Measurements from ENCODE around the gene CLASP2.

CLASP2 gene

GRCh38 chr3:33586402-33586801 is 131.7 kb downstream of the CLASP2 start:
- no peak overlapping the region for H3K9ac ChIP-seq (ENCODE audit: low read depth, low read length, poor library complexity)
- no peak overlapping the region for H2BK15ac ChIP-seq (ENCODE audit: low read length)
- H4K8ac ChIP-seq (ENCODE audit: low read depth, low read length), result no peak overlapping the region
- no peaks in the 10 kb centered on the region for H3K79me1 ChIP-seq (ENCODE audit: low read depth, low read length)
- H3K9me3 ChIP-seq (replicated peaks in 1 of 2; ENCODE audit: control insufficient read depth in 2 of 2, insufficient read depth in 1 of 2, low read depth in 1 of 2, low read length in 2 of 2), result no peaks in the 10 kb centered on the region
- no peak overlapping the region for H3K4me2 ChIP-seq (ENCODE audit: insufficient read depth, low read length, poor library complexity, severe bottlenecking)
- no peak overlapping the region for H3K23ac ChIP-seq (ENCODE audit: low read depth, low read length, poor library complexity)
- no peak overlapping the region for H3K14ac ChIP-seq (ENCODE audit: low read length)
- no peak overlapping the region for H2AFZ ChIP-seq (ENCODE audit: low read length)
- H3K36me3 ChIP-seq (replicated peaks in 1 of 2; ENCODE audit: control insufficient read depth in 2 of 2, insufficient read depth in 2 of 2, low read length in 2 of 2), result peaks cover 2 to 73% of the 10 kb centered on the region in 2 donors
- H3K18ac ChIP-seq (ENCODE audit: low read length), result no peak overlapping the region
- no peak for DNase-seq (ENCODE audit: low spot score)
- WGBS, 2 donors (ENCODE audit: extremely low coverage in 2 of 2, insufficient read length in 2 of 2, insufficient replicate concordance in 1 of 2), result no CpG with 5 or more reads among the region's 3 CpGs
- no peak overlapping the region for H3K4ac ChIP-seq (ENCODE audit: low read length)
- H2BK120ac ChIP-seq (ENCODE audit: low read depth, low read length), result no peak overlapping the region
- no peak overlapping the region for H3K27ac ChIP-seq (replicated peaks; ENCODE audit: low read length)
- H3K4me1 ChIP-seq (ENCODE audit: control insufficient read depth in 2 of 2, insufficient read depth in 1 of 2, low read depth in 1 of 2, low read length in 2 of 2), result peaks cover 0 to 5% of the 10 kb centered on the region in 2 donors
- H3K4me3 ChIP-seq (ENCODE audit: low read length in 2 of 2), result no peak overlapping the region
- no peak overlapping the region for H2BK5ac ChIP-seq (ENCODE audit: low read length)
- H4K91ac ChIP-seq (ENCODE audit: low read depth, low read length, poor library complexity), result no peak overlapping the region
- H2AK5ac ChIP-seq (ENCODE audit: low read depth, low read length), result no peak overlapping the region
- H3K27me3 ChIP-seq (ENCODE audit: control insufficient read depth in 3 of 3, insufficient read depth in 3 of 3, low read depth in 1 of 3, low read length in 3 of 3), result no peaks in the 10 kb centered on the region
- H2BK12ac ChIP-seq (ENCODE audit: low read length), result no peak overlapping the region

DNA sequence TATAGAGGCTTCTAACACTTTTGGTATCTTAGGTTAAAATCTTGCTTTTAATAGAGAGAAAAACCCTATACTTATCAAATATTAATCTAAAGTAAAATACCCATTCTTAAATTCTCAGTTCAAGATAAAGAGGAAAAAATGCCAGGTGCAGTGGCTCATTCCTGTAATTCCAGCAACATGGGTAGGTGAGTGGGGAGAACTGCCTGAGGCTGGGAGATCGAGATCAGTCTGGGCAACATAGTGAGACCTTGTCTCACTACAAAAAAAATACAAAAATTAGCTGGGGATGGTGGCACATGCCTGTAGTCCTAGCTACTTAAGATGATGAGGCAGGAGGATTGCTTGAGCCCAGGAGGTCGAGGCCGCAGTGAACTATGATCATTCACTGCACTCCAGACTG is 135.8 kb downstream of the CLASP2 start:
- no peak overlapping the region for H3K18ac ChIP-seq (ENCODE audit: low read length)
- H4K8ac ChIP-seq (ENCODE audit: low read depth, low read length), result no peak overlapping the region
- no peaks in the 10 kb centered on the region for H3K79me1 ChIP-seq (ENCODE audit: low read depth, low read length)
- no peak overlapping the region for H4K91ac ChIP-seq (ENCODE audit: low read depth, low read length, poor library complexity)
- H2BK120ac ChIP-seq (ENCODE audit: low read depth, low read length), result no peak overlapping the region
- H2BK12ac ChIP-seq (ENCODE audit: low read length), result no peak overlapping the region
- H2BK5ac ChIP-seq (ENCODE audit: low read length), result no peak overlapping the region
- H3K14ac ChIP-seq (ENCODE audit: low read length), result no peak overlapping the region
- H2AK5ac ChIP-seq (ENCODE audit: low read depth, low read length), result no peak overlapping the region
- DNase-seq (ENCODE audit: low spot score), result no peak
- H2AFZ ChIP-seq (ENCODE audit: low read length), result no peak overlapping the region
- WGBS, 2 donors (ENCODE audit: extremely low coverage in 2 of 2, insufficient read length in 2 of 2, insufficient replicate concordance in 1 of 2), result no CpG with 5 or more reads among the region's 3 CpGs
- H3K27me3 ChIP-seq (ENCODE audit: control insufficient read depth in 3 of 3, insufficient read depth in 3 of 3, low read depth in 1 of 3, low read length in 3 of 3), result no peaks in the 10 kb centered on the region
- peaks cover 6 to 8% of the 10 kb centered on the region in 2 donors for H3K4me1 ChIP-seq (ENCODE audit: control insufficient read depth in 2 of 2, insufficient read depth in 1 of 2, low read depth in 1 of 2, low read length in 2 of 2)
- no peak overlapping the region for H3K9ac ChIP-seq (ENCODE audit: low read depth, low read length, poor library complexity)
- H2BK15ac ChIP-seq (ENCODE audit: low read length), result no peak overlapping the region
- no peak overlapping the region for H3K4me2 ChIP-seq (ENCODE audit: insufficient read depth, low read length, poor library complexity, severe bottlenecking)
- H3K4ac ChIP-seq (ENCODE audit: low read length), result no peak overlapping the region
- H3K9me3 ChIP-seq (replicated peaks in 1 of 2; ENCODE audit: control insufficient read depth in 2 of 2, insufficient read depth in 1 of 2, low read depth in 1 of 2, low read length in 2 of 2), result no peaks in the 10 kb centered on the region
- peaks cover 2 to 54% of the 10 kb centered on the region in 2 donors for H3K36me3 ChIP-seq (replicated peaks in 1 of 2; ENCODE audit: control insufficient read depth in 2 of 2, insufficient read depth in 2 of 2, low read length in 2 of 2)
- no peak overlapping the region for H3K27ac ChIP-seq (replicated peaks; ENCODE audit: low read length)
- H3K23ac ChIP-seq (ENCODE audit: low read depth, low read length, poor library complexity), result no peak overlapping the region
- H3K4me3 ChIP-seq (ENCODE audit: low read length in 2 of 2), result no peak overlapping the region

- no peaks in the 10 kb centered on the region for H3K9me3 ChIP-seq (replicated peaks in 1 of 2; ENCODE audit: control insufficient read depth in 2 of 2, insufficient read depth in 1 of 2, low read depth in 1 of 2, low read length in 2 of 2)
- H3K4me2 ChIP-seq (ENCODE audit: insufficient read depth, low read length, poor library complexity, severe bottlenecking), result no peak overlapping the region
- no peak overlapping the region for H3K14ac ChIP-seq (ENCODE audit: low read length)
- H2BK12ac ChIP-seq (ENCODE audit: low read length), result no peak overlapping the region
- no peak overlapping the region for H2BK15ac ChIP-seq (ENCODE audit: low read length)
- H2AK5ac ChIP-seq (ENCODE audit: low read depth, low read length), result no peak overlapping the region
- H2BK5ac ChIP-seq (ENCODE audit: low read length), result no peak overlapping the region
- no peak overlapping the region for H4K8ac ChIP-seq (ENCODE audit: low read depth, low read length)
- no peak overlapping the region for H3K9ac ChIP-seq (ENCODE audit: low read depth, low read length, poor library complexity)
- H3K27ac ChIP-seq (replicated peaks; ENCODE audit: low read length), result no peak overlapping the region
- H2AFZ ChIP-seq (ENCODE audit: low read length), result no peak overlapping the region
- H3K23ac ChIP-seq (ENCODE audit: low read depth, low read length, poor library complexity), result no peak overlapping the region
- no peak for DNase-seq (ENCODE audit: low spot score)
- H3K4ac ChIP-seq (ENCODE audit: low read length), result no peak overlapping the region
- no peaks in the 10 kb centered on the region for H3K79me1 ChIP-seq (ENCODE audit: low read depth, low read length)
- no peak overlapping the region for H4K91ac ChIP-seq (ENCODE audit: low read depth, low read length, poor library complexity)
- no peak overlapping the region for H2BK120ac ChIP-seq (ENCODE audit: low read depth, low read length)
- WGBS, 2 donors (ENCODE audit: extremely low coverage in 2 of 2, insufficient read length in 2 of 2, insufficient replicate concordance in 1 of 2), result no CpG with 5 or more reads among the region's 10 CpGs
- no peak overlapping the region for H3K4me3 ChIP-seq (ENCODE audit: low read length in 2 of 2)
- no peaks in the 10 kb centered on the region for H3K27me3 ChIP-seq (ENCODE audit: control insufficient read depth in 3 of 3, insufficient read depth in 3 of 3, low read depth in 1 of 3, low read length in 3 of 3)
- H3K18ac ChIP-seq (ENCODE audit: low read length), result no peak overlapping the region
- H3K36me3 ChIP-seq (replicated peaks in 1 of 2; ENCODE audit: control insufficient read depth in 2 of 2, insufficient read depth in 2 of 2, low read length in 2 of 2), result peaks cover 2 to 57% of the 10 kb centered on the region in 2 donors
- peaks cover 6 to 11% of the 10 kb centered on the region in 2 donors for H3K4me1 ChIP-seq (ENCODE audit: control insufficient read depth in 2 of 2, insufficient read depth in 1 of 2, low read depth in 1 of 2, low read length in 2 of 2)
Observed at GRCh38 chr3:33581666-33582065, 136.4 kb downstream of the CLASP2 start.

- Histone ChIP-seq H3K14ac (ENCODE audit: low read length) (no peak overlapping the region), H3K27ac (replicated peaks; ENCODE audit: low read length) (peak overlapping the region; percentile 30), H3K18ac (ENCODE audit: low read length) (no peak overlapping the region), H2BK15ac (ENCODE audit: low read length) (no peak overlapping the region), H3K4me2 (ENCODE audit: insufficient read depth, low read length, poor library complexity, severe bottlenecking) (no peak overlapping the region), H3K79me1 (ENCODE audit: low read depth, low read length) (no peaks in the 10 kb centered on the region), H2AK5ac (ENCODE audit: low read depth, low read length) (no peak overlapping the region), H3K27me3 (ENCODE audit: control insufficient read depth in 3 of 3, insufficient read depth in 3 of 3, low read depth in 1 of 3, low read length in 3 of 3) (no peaks in the 10 kb centered on the region), H3K23ac (ENCODE audit: low read depth, low read length, poor library complexity) (no peak overlapping the region), H2BK120ac (ENCODE audit: low read depth, low read length) (no peak overlapping the region), H3K4me1 (ENCODE audit: control insufficient read depth in 2 of 2, insufficient read depth in 1 of 2, low read depth in 1 of 2, low read length in 2 of 2) (peaks cover 6 to 11% of the 10 kb centered on the region in 2 donors), H3K36me3 (replicated peaks in 1 of 2; ENCODE audit: control insufficient read depth in 2 of 2, insufficient read depth in 2 of 2, low read length in 2 of 2) (peaks cover 2 to 69% of the 10 kb centered on the region in 2 donors), H2BK12ac (ENCODE audit: low read length) (no peak overlapping the region), H2AFZ (ENCODE audit: low read length) (no peak overlapping the region), H4K8ac (ENCODE audit: low read depth, low read length) (no peak overlapping the region), H3K9ac (ENCODE audit: low read depth, low read length, poor library complexity) (no peak overlapping the region), H4K91ac (ENCODE audit: low read depth, low read length, poor library complexity) (no peak overlapping the region), H2BK5ac (ENCODE audit: low read length) (no peak overlapping the region), H3K9me3 (replicated peaks in 1 of 2; ENCODE audit: control insufficient read depth in 2 of 2, insufficient read depth in 1 of 2, low read depth in 1 of 2, low read length in 2 of 2) (no peaks in the 10 kb centered on the region), H3K4me3 (ENCODE audit: low read length in 2 of 2) (no peak overlapping the region), H3K4ac (ENCODE audit: low read length) (no peak overlapping the region)
- no CpG with 5 or more reads among the region's 2 CpGs for WGBS, 2 donors (ENCODE audit: extremely low coverage in 2 of 2, insufficient read length in 2 of 2, insufficient replicate concordance in 1 of 2)
- DNase-seq (ENCODE audit: low spot score), result no peak
Observed at GRCh38 chr3:33579840-33580239, 138.2 kb downstream of the CLASP2 start.

Measured in neuronal stem cell (in vitro differentiated cells).